ENCODE results near the gene SEMA7A. TPM values are rescaled to one million over a fixed set of nuclear protein-coding genes. Genes with fewer than 3 reads are reported as not detected.
A peak's percentile ranks its signal among the peaks of the same experiment; 100 is the strongest.
"Not testable (repeated sequence)": the region's sequence is repeated elsewhere in the genome, so short reads cannot be mapped to it uniquely, and the experiment has no call there.

SEMA7A gene
- total RNA-seq (2014; rRNA removed; shearing (Covaris generic)) = 197 and 212 TPM in 2 replicates
- 274 and 278 TPM in 2 replicates for polyA plus RNA-seq (2015; cell fraction: cytosol; rRNA removed)
- polyA plus RNA-seq (2015; cell fraction: nucleus; rRNA removed) = 809 and 822 TPM in 2 replicates

- DNase-seq (ENCODE audit: low read depth) = peak; percentile 73
Measured at GRCh38 chr15:74433592-74434262, at the start of gene SEMA7A. Gene SEMA7A, minus strand, starts transcription at chr15:74433958. Its CDS starts 40 bp downstream, at chr15:74433918.

GRCh38 chr15:74482661-74483060 is 48.9 kb upstream of the SEMA7A start:
- DNase-seq (ENCODE audit: low read depth) = no peak

- DNase-seq (ENCODE audit: low read depth) = not testable (repeated sequence)
Measured at GRCh38 chr15:74480364-74480763, 46.6 kb upstream of the SEMA7A start.

GRCh38 chr15:74471621-74472020 is 37.9 kb upstream of the SEMA7A start:
- DNase-seq (ENCODE audit: low read depth) = not testable (repeated sequence)

- DNase-seq (ENCODE audit: low read depth) = no peak
Measured at GRCh38 chr15:74470631-74471395, 37.1 kb upstream of the SEMA7A start.

GRCh38 chr15:74468341-74469032 is 34.7 kb upstream of the SEMA7A start:
- no peak for DNase-seq (ENCODE audit: low read depth)

- DNase-seq (ENCODE audit: low read depth) = no peak
Measured at GRCh38 chr15:74466570-74466969, 32.8 kb upstream of the SEMA7A start.

- peak; percentile 26 for DNase-seq (ENCODE audit: low read depth)
Measured at GRCh38 chr15:74464897-74465296, 31.1 kb upstream of the SEMA7A start.

- no peak for DNase-seq (ENCODE audit: low read depth)
Measured at GRCh38 chr15:74464216-74464615, 30.5 kb upstream of the SEMA7A start.

- DNase-seq (ENCODE audit: low read depth) = no peak
Measured at GRCh38 chr15:74463634-74464033, 29.9 kb upstream of the SEMA7A start.

- peak; percentile 30 for DNase-seq (ENCODE audit: low read depth)
Measured at GRCh38 chr15:74461847-74462511, 28.2 kb upstream of the SEMA7A start.

- peak; percentile 99 for DNase-seq (ENCODE audit: low read depth)
Measured at GRCh38 chr15:74460871-74461846, 27.4 kb upstream of the SEMA7A start, which contains the start of gene UBL7. Gene UBL7, minus strand, starts transcription at chr15:74461160. Its CDS starts 2,293 bp downstream, at chr15:74458867.

GRCh38 chr15:74460298-74460697 is 26.5 kb upstream of the SEMA7A start:
- DNase-seq (ENCODE audit: low read depth) = no peak

GRCh38 chr15:74459798-74460197 is 26.0 kb upstream of the SEMA7A start:
- DNase-seq (ENCODE audit: low read depth) = not testable (repeated sequence)

- DNase-seq (ENCODE audit: low read depth) = no peak
Measured at GRCh38 chr15:74458473-74458872, 24.7 kb upstream of the SEMA7A start.

GRCh38 chr15:74457036-74457435 is 23.3 kb upstream of the SEMA7A start:
- DNase-seq (ENCODE audit: low read depth) = not testable (repeated sequence)

- no peak for DNase-seq (ENCODE audit: low read depth)
Measured at GRCh38 chr15:74454764-74455500, 21.2 kb upstream of the SEMA7A start.

GRCh38 chr15:74453925-74454763 is 20.4 kb upstream of the SEMA7A start:
- DNase-seq (ENCODE audit: low read depth) = no peak
